NCI-H748 treated with DMSO at 0.1 percent for 48 hours (cell line): ENCODE data around the gene FCGR1A.
"Not testable (repeated sequence)": the region's sequence is repeated elsewhere in the genome, so short reads cannot be mapped to it uniquely, and the experiment has no call there.

Experiments used
- DNase-seq: peaks from one replicate; lab custom pipeline; 2025; lab: John Stamatoyannopoulos, UW

Gene FCGR1A

DNA sequence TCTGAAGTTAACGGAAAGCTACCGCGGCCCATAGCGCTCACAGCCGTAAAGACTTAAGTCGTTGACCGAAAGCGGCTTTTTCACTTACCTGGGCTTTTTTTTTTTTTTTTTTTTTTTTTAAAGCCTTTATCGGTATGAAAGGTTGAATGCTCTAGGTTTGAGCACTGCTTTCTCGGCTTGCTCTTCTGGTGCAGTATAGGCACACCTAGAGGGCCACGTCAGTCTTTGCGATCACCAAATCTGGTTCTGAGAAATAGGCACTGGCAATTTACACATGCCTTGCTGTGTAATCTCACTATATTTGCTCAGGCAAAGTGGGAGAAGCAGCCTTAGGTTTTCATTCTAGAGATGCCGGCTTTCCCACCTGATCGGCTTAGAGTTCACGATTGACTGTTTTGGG lies 50.6 kb downstream of the FCGR1A start:
- not testable (repeated sequence) for DNase-seq

DNA sequence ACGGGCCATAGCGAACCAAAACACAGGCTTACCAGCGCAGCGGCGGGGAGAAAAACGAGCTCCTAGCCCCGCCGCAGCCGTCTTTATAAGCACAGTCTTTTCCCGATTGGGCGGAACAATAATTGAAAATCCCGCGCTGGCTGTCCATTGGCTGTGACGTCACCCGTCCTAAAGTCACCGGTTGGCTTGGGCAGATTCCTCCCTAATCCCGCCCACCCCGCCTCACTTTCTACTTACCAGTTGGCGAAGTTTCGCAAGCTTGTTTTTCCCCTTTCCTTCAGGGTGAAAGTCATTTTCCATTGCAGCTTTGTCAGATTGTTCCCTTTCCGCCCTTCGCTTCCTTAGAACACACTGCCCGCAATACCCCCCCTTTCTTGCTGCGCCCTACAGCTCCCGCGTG lies 58.7 kb downstream of the FCGR1A start:
- not testable (repeated sequence) for DNase-seq
